NCI-H2107 (cell line): ENCODE data around the gene MRPL45.
A peak's percentile ranks its signal among the peaks of the same experiment; 100 is the strongest.

ENCODE experiments used
- DNase-seq: peaks from one replicate; lab custom pipeline; 2025; lab: John Stamatoyannopoulos, UW

Gene MRPL45

GRCh38 chr17:38349097-38349730, 52.2 kb downstream of the MRPL45 start:
- DNase-seq = peak; percentile 50

- no peak for DNase-seq
These were observed 53.1 kb downstream of the MRPL45 start for GRCh38 chr17:38350035-38350434.

GRCh38 chr17:38351412-38352222, 54.6 kb downstream of the MRPL45 start, which contains the start of gene SOCS7:
SOCS7 (plus strand) TSS chr17:38351844; CDS start chr17:38352053, 209 bp downstream.
- peak; percentile 77 for DNase-seq

- DNase-seq = no peak
These were observed 55.5 kb downstream of the MRPL45 start for GRCh38 chr17:38352245-38353085.

- DNase-seq = no peak
These were observed 56.2 kb downstream of the MRPL45 start for GRCh38 chr17:38353086-38353604.

GRCh38 chr17:38353668-38354067, 56.7 kb downstream of the MRPL45 start:
- no peak for DNase-seq

GRCh38 chr17:38354466-38354865, 57.5 kb downstream of the MRPL45 start:
- DNase-seq = no peak

- no peak for DNase-seq
These were observed 58.3 kb downstream of the MRPL45 start for GRCh38 chr17:38355251-38355650.

GRCh38 chr17:38357486-38358123, 60.6 kb downstream of the MRPL45 start:
- DNase-seq = no peak

- DNase-seq = no peak
These were observed 61.9 kb downstream of the MRPL45 start for GRCh38 chr17:38358586-38359513.

- DNase-seq = no peak
These were observed 64.9 kb downstream of the MRPL45 start for GRCh38 chr17:38361694-38362465.

GRCh38 chr17:38363016-38363415, 66.0 kb downstream of the MRPL45 start:
- DNase-seq = no peak

- DNase-seq = no peak
These were observed 67.8 kb downstream of the MRPL45 start for GRCh38 chr17:38364741-38365140.

GRCh38 chr17:38369124-38369886, 72.3 kb downstream of the MRPL45 start:
- DNase-seq = no peak
